Measurements from ENCODE around the gene SFXN3.

The SFXN3 gene

DNA sequence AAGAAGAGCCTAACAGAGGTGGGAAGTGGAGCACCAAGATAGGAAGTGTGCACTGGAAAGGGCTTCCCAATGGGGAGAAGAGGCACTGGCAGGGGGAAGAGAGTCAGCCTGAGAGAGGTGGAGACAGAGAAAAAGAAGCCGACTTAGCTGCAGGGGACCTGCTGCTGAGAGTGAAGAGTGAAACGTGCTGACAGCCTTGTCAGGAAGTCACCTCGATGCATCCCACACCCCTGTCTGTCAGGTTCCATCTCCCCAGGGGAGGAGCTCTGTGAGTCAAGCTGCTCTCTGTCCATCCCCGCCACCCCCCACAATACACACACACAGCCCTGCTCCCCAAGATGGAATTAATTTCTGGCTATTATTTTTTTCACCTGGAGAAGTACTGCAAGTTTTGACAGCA is 44.7 kb downstream of the SFXN3 start:
- DNase-seq (ENCODE audit: low spot score): no peak

GRCh38 chr10:101076630-101077029 is 45.6 kb downstream of the SFXN3 start:
- DNase-seq (ENCODE audit: low spot score): no peak

- DNase-seq (ENCODE audit: low spot score): no peak
These were observed 48.8 kb downstream of the SFXN3 start for GRCh38 chr10:101079874-101080273.

GRCh38 chr10:101080933-101081931 is 50.2 kb downstream of the SFXN3 start:
- DNase-seq (ENCODE audit: low spot score): no peak

- DNase-seq (ENCODE audit: low spot score): no peak
These were observed 54.8 kb downstream of the SFXN3 start for GRCh38 chr10:101085846-101086245.

DNA sequence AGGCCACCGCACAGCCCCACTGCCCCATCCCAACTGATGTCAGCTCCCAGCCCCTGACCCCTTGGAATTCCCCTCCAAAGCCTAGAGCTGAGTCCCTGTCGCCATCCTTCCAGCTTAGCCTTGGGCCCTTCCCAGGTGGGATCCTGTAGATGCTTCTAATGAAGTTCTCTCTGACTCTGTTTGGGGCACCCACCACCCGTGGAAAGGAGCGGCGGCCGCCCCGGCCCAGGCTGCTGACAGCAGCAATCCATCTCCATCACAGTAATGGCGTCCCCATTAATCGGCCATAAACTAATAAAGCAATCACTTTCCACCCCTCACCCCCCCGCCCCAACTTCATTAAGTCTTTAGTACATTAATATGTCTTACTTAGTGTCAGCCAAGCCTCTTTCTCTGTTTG is 56.3 kb downstream of the SFXN3 start:
- DNase-seq (ENCODE audit: low spot score): no peak

DNA sequence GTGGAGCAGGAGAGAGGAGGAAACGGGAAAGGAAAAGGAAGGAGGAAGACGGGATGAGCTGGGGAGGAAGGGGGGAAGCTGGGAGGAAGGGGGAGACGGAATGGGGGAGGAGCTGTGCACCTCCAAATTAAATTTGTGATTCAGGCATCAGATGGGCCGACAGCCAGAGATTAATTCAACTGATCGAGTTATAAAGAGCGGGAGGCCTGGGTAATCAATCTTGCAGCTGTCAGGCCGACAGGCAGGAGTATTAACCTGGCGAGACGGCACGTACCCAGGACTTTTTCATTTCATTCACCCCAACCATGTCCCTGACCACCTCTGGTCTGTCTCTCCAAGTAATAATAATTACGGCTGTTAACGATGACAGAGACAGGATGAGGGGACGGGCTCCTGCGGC is 56.9 kb downstream of the SFXN3 start:
- DNase-seq (ENCODE audit: low spot score): no peak

DNA sequence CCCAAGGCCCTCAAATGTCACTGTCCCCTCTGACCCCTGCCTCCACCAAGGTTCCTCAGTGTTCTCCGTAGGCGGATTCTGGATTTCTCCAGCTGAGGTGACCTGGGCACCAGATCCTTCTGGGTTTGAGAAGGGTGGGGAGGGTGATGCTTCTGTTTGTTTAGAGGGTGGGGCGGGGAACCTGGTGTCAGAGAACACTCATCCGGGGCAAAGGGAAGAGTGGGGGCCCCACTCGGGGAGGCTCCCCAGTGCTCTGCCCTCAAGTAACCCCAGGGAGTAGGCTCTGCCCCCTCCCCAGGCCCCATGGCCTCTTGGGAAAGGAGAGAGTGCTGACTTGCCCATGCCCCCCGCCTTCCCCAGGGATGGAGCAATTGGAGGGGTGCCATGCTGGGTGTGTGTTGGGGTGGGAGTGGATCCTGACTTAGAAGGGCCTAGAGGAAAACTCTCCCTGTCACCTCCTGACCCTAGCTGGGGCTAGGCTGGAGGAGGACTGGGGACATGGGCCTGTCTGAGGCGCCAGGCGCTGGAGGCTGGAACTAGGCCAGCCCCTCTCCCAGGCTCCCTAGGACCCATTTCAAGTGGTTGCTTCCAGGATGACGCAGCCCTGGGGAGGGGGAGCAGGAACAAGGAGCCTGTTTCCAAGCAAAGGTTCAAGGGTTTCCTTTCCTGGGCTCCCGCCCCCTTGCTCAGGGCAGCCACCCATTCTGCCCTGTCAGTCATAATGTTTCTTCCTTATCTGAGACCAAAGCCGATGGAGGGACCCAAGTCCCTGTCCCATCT is 58.7 kb downstream of the SFXN3 start:
- no peak for DNase-seq (ENCODE audit: low spot score)

DNA sequence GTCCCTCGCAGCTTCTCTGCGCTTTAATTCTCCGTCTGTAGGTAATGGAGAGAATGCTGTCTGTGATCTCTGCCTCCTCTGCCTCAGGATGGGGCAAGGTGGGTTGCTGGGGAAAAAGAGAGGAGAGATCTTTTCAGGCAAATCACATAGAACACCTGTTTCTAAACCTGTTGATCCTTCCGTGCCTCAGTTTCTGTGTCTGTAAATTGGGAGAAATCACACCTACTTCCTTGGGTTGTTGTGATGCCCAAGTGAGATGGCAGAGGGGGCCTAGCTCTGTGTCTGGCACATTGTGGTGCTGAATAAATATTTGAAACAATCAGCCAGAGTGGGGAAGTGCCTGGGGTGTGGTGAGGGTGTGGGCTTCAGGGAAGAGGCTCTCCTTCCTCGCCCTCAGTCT is 59.6 kb downstream of the SFXN3 start:
- DNase-seq (ENCODE audit: low spot score): no peak

Data from CD4-positive, alpha-beta T cell treated with Interleukin-15 for 4 hours (primary cell).